H9 (cell line): ENCODE measurements around the gene MRPL3. TPM values are rescaled to one million over a fixed set of nuclear protein-coding genes. Genes with fewer than 3 reads are reported as not detected.

ENCODE experiments used
- DNase-seq: peaks from one replicate; pipeline ENCODE4 v3.0.0-alpha.2; 2017
- H2AFZ ChIP-seq: one replicate; pipeline ENCODE4 v1.6.1; 2013; ENCODE audit warnings: mild to moderate bottlenecking, low read length, control low read depth, moderate library complexity
- H2AK5ac ChIP-seq: 2 replicates; pipeline ENCODE4 v1.6.1; 2013; ENCODE audit warnings: low read length, control low read depth, mixed read lengths; ENCODE audit not compliant: insufficient read length
- H2BK120ac ChIP-seq: one replicate; pipeline ENCODE4 v1.6.1; 2013; ENCODE audit warnings: low read depth, mild to moderate bottlenecking, low read length, control low read depth, inconsistent platforms; ENCODE audit not compliant: poor library complexity, severe bottlenecking
- H2BK12ac ChIP-seq: 2 replicates; pipeline ENCODE4 v1.6.1; 2013; ENCODE audit warnings: low read length, control low read depth, mixed read lengths, low read depth; ENCODE audit not compliant: insufficient read length
- H2BK15ac ChIP-seq: 2 replicates; pipeline ENCODE4 v1.6.1; 2013; ENCODE audit warnings: low read depth, low read length, control low read depth
- H2BK20ac ChIP-seq: one replicate; pipeline ENCODE4 v1.6.1; 2013; ENCODE audit warnings: low read depth, mild to moderate bottlenecking, low read length, control low read depth, inconsistent platforms; ENCODE audit not compliant: poor library complexity, severe bottlenecking
- H2BK5ac ChIP-seq: 2 replicates; pipeline ENCODE4 v1.6.1; 2013; ENCODE audit warnings: low read length, control low read depth, mixed read lengths; ENCODE audit not compliant: insufficient read length
- H3K14ac ChIP-seq: 2 replicates; pipeline ENCODE4 v1.6.1; 2013; ENCODE audit warnings: low read length, control low read depth; ENCODE audit not compliant: insufficient read depth
- H3K18ac ChIP-seq: 2 replicates; pipeline ENCODE4 v1.6.1; 2013; ENCODE audit warnings: low read depth, mild to moderate bottlenecking, mixed read lengths, low read length, control low read depth; ENCODE audit not compliant: insufficient read length
- H3K23ac ChIP-seq: 2 replicates; pipeline ENCODE4 v1.6.1; 2013; ENCODE audit warnings: low read length, control low read depth, mixed read lengths, low read depth; ENCODE audit not compliant: insufficient read length
- H3K23me2 ChIP-seq: 2 replicates; pipeline ENCODE4 v1.6.1; 2013; ENCODE audit warnings: low read depth, mild to moderate bottlenecking, mixed read lengths, low read length, control low read depth; ENCODE audit not compliant: insufficient read length, poor library complexity, severe bottlenecking
- H3K27ac ChIP-seq: 2 replicates; pipeline ENCODE4 v1.5.1; 2013; ENCODE audit warnings: low read length, control low read depth, mixed read lengths, low read depth; ENCODE audit not compliant: insufficient read length
- H3K27me3 ChIP-seq: 2 replicates; pipeline ENCODE4 v1.6.1; 2013; ENCODE audit warnings: low read length, control low read depth, inconsistent platforms; ENCODE audit not compliant: insufficient read depth
- H3K4ac ChIP-seq: 2 replicates; pipeline ENCODE4 v1.6.1; 2013; ENCODE audit warnings: low read depth, mild to moderate bottlenecking, control low read depth, inconsistent platforms, low read length, moderate library complexity
- H3K4me1 ChIP-seq: 2 replicates; pipeline ENCODE4 v1.6.1; 2013; ENCODE audit warnings: low read length, control low read depth, inconsistent platforms; ENCODE audit not compliant: insufficient read depth
- H3K4me2 ChIP-seq: 2 replicates; pipeline ENCODE4 v1.6.1; 2013; ENCODE audit warnings: low read length, control low read depth, mixed read lengths; ENCODE audit not compliant: insufficient read length, insufficient read depth
- H3K56ac ChIP-seq: 2 replicates; pipeline ENCODE4 v1.6.1; 2013; ENCODE audit warnings: low read depth, mild to moderate bottlenecking, mixed read lengths, low read length, control low read depth; ENCODE audit not compliant: insufficient read length
- H3K79me1 ChIP-seq: 2 replicates; pipeline ENCODE4 v1.6.1; 2013; ENCODE audit warnings: low read depth, mild to moderate bottlenecking, moderate library complexity, low read length, control low read depth, inconsistent platforms; ENCODE audit not compliant: insufficient read depth, poor library complexity, severe bottlenecking
- H3K79me2 ChIP-seq: 2 replicates; pipeline ENCODE4 v1.6.1; 2013; ENCODE audit warnings: low read length, control low read depth, inconsistent platforms; ENCODE audit not compliant: insufficient read depth
- H3K9ac ChIP-seq: 2 replicates; pipeline ENCODE4 v1.6.1; 2013; ENCODE audit warnings: low read length, control low read depth, mixed read lengths; ENCODE audit not compliant: insufficient read length; ENCODE audit errors: extremely low read depth
- H3K9me3 ChIP-seq: one replicate; pipeline ENCODE4 v1.6.1; 2013; ENCODE audit warnings: low read depth, low read length, inconsistent platforms; ENCODE audit not compliant: control insufficient read depth
- H3T11ph ChIP-seq: one replicate; pipeline ENCODE4 v1.6.1; 2013; ENCODE audit warnings: mild to moderate bottlenecking, low read length, control low read depth, inconsistent platforms
- H4K20me1 ChIP-seq: one replicate; pipeline ENCODE4 v1.6.1; 2013; ENCODE audit not compliant: control insufficient read depth, insufficient read length, insufficient read depth
- H4K5ac ChIP-seq: 2 replicates; pipeline ENCODE4 v1.6.1; 2013; ENCODE audit warnings: low read depth, mild to moderate bottlenecking, mixed read lengths, low read length, control low read depth; ENCODE audit not compliant: insufficient read length
- H4K8ac ChIP-seq: replicated peaks from 2 replicates; pipeline ENCODE4 v1.6.1; 2013; ENCODE audit warnings: low read length, control low read depth, mixed read lengths, low read depth; ENCODE audit not compliant: insufficient read length
- H4K91ac ChIP-seq: 2 replicates; pipeline ENCODE4 v1.6.1; 2013; ENCODE audit warnings: low read depth, mild to moderate bottlenecking, moderate library complexity, mixed read lengths, low read length, control low read depth; ENCODE audit not compliant: insufficient read length
- H3K27ac Mint-ChIP-seq, 3 experiments: 2 replicates in 2 of 3; 3 replicates in 1 of 3; pipeline ENCODE4 v1.8.0; 2020 to 2021; ENCODE audit warnings: mixed read lengths in 3 of 3, mild to moderate bottlenecking in 1 of 3, moderate library complexity in 1 of 3
- H3K27me3 Mint-ChIP-seq: 2 replicates; pipeline ENCODE4 v1.8.0; 2021; ENCODE audit warnings: low read depth, mild to moderate bottlenecking, moderate library complexity, mixed read lengths
- H3K36me3 Mint-ChIP-seq, 3 experiments: 2 replicates in 2 of 3; 3 replicates in 1 of 3; pipeline ENCODE4 v1.8.0; 2020 to 2021; ENCODE audit warnings: low read depth in 3 of 3, mixed read lengths in 3 of 3; ENCODE audit not compliant: insufficient read depth in 1 of 3
- H3K4me1 Mint-ChIP-seq, 2 experiments: 2 replicates each; pipeline ENCODE4 v1.8.0; 2020; ENCODE audit warnings: mixed read lengths in 2 of 2
- H3K4me3 Mint-ChIP-seq, 2 experiments: 2 replicates in 1 of 2; 3 replicates in 1 of 2; pipeline ENCODE4 v1.8.0; 2020 to 2021; ENCODE audit warnings: mild to moderate bottlenecking in 2 of 2, mixed read lengths in 2 of 2, moderate library complexity in 1 of 2
- H3K9me3 Mint-ChIP-seq, 2 experiments: 2 replicates in 1 of 2; 3 replicates in 1 of 2; pipeline ENCODE4 v1.8.0; 2020; ENCODE audit warnings: mild to moderate bottlenecking in 2 of 2, mixed read lengths in 2 of 2, moderate library complexity in 1 of 2
- WGBS: extraction: QIAGEN DNeasy Blood & Tissue Kit; methylation state at CpG from one replicate; pipeline ENCODE4 v1.1.7; 2013; ENCODE audit warnings: missing lambda C conversion rate, low lambda C conversion rate, mixed read lengths; ENCODE audit not compliant: insufficient read length; ENCODE audit errors: extremely low coverage; 5-methylcytosine and 5-hydroxymethylcytosine counted together
- total RNA-seq: library from RNA; stranded (reverse); gene quantifications from 2 replicates; pipeline ENCODE4 v1.2.1, GENCODE V29; 2021
- TF ChIP-seq, protein P1 (sequence below): fragments of 200-600 bp; sonication (generic); conservative IDR thresholded peaks from 3 replicates; pipeline ENCODE4 v1.8.0; 2021; ENCODE audit warnings: antibody characterized with exemption, mild to moderate bottlenecking

Gene MRPL3
- total RNA-seq, 1 experiment from 2014 or later: 154 TPM

- no peaks in the 10 kb centered on the region for H3K4me1 Mint-ChIP-seq
- H4K91ac ChIP-seq: no peak overlapping the region
- H4K8ac ChIP-seq: no peak overlapping the region
- no peak overlapping the region for H2BK5ac ChIP-seq
- H3K9me3 Mint-ChIP-seq: peaks cover 0 to 10% of the 10 kb centered on the region in 2 experiments; a peak in 2 of 5 replicates
- no CpG with 5 or more reads among the region's 7 CpGs for WGBS
- H3K27ac Mint-ChIP-seq: no peak overlapping the region
- H2BK15ac ChIP-seq: no peak overlapping the region
- H2BK120ac ChIP-seq: no peak overlapping the region
- no peak overlapping the region for H3K23ac ChIP-seq
- no peak overlapping the region for H3K27ac ChIP-seq
- no peak overlapping the region for H3K4ac ChIP-seq
- no peak overlapping the region for H4K5ac ChIP-seq
- no peak overlapping the region for H3K4me2 ChIP-seq
- no peak for DNase-seq
- H2AFZ ChIP-seq: no peak overlapping the region
- no peak overlapping the region for H2BK12ac ChIP-seq
- no peak overlapping the region for H2AK5ac ChIP-seq
- no peaks in the 10 kb centered on the region for H3K27me3 ChIP-seq
- H3K56ac ChIP-seq: no peak overlapping the region
- no peaks in the 10 kb centered on the region for H3K79me1 ChIP-seq
- no peak overlapping the region for H3K4me3 Mint-ChIP-seq
- TF ChIP-seq, protein P1, sequence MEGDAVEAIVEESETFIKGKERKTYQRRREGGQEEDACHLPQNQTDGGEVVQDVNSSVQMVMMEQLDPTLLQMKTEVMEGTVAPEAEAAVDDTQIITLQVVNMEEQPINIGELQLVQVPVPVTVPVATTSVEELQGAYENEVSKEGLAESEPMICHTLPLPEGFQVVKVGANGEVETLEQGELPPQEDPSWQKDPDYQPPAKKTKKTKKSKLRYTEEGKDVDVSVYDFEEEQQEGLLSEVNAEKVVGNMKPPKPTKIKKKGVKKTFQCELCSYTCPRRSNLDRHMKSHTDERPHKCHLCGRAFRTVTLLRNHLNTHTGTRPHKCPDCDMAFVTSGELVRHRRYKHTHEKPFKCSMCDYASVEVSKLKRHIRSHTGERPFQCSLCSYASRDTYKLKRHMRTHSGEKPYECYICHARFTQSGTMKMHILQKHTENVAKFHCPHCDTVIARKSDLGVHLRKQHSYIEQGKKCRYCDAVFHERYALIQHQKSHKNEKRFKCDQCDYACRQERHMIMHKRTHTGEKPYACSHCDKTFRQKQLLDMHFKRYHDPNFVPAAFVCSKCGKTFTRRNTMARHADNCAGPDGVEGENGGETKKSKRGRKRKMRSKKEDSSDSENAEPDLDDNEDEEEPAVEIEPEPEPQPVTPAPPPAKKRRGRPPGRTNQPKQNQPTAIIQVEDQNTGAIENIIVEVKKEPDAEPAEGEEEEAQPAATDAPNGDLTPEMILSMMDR: no peak
- H3K27me3 Mint-ChIP-seq: peaks cover 3% of the 10 kb centered on the region
- H3K4me1 ChIP-seq: no peaks in the 10 kb centered on the region
- no peak overlapping the region for H2BK20ac ChIP-seq
- no peaks in the 10 kb centered on the region; a peak in 1 of 7 replicates for H3K36me3 Mint-ChIP-seq
- H3T11ph ChIP-seq: no peak overlapping the region
- H3K79me2 ChIP-seq: no peaks in the 10 kb centered on the region
- no peak overlapping the region for H3K18ac ChIP-seq
- H3K9ac ChIP-seq: no peak overlapping the region
- H3K9me3 ChIP-seq: no peaks in the 10 kb centered on the region
- no peaks in the 10 kb centered on the region for H4K20me1 ChIP-seq
- H3K23me2 ChIP-seq: no peaks in the 10 kb centered on the region
- no peak overlapping the region for H3K14ac ChIP-seq
Measured at GRCh38 chr3:131518680-131519079, 15.9 kb upstream of the MRPL3 start.
